ENCODE measurements around the gene INAFM2.

Gene INAFM2

GRCh38 chr15:40367686-40368611 lies 44.5 kb downstream of the INAFM2 start:
- CTCF ChIA-PET: interaction anchor here (0.7 to 1.1 kb wide), 4 partner anchors 25 to 152 kb away, joined by 3 read pairs; no protein-coding TSS in a partner anchor
- DNase-seq (ENCODE audit: extremely low spot score): peak; percentile 82
- no peak for TF ChIP-seq TARDBP (IDR thresholded peaks at IDR 0.05)
- TF ChIP-seq BHLHE40 (IDR thresholded peaks at IDR 0.05; ENCODE audit: borderline replicate concordance): no peak
- peak; percentile 95 for TF ChIP-seq L3MBTL2 (conservative IDR thresholded peaks at IDR 0.05)
- TF ChIP-seq PKNOX1 (IDR thresholded peaks at IDR 0.05): no peak
- POLR2A ChIA-PET: interaction anchor here (1.0 to 1.1 kb wide), 2 partner anchors 14 to 23 kb away, joined by 3 to 5 read pairs; partner anchors contain the start of gene KNSTRN

- ChIA-PET POLR2A (interaction anchor here (1.0 to 1.5 kb wide), 3 partner anchors 13 to 37 kb away, joined by 3 to 5 read pairs (median 4); partner anchors contain the start of genes IVD and KNSTRN), CTCF (interaction anchor here (0.6 to 1.2 kb wide), 7 partner anchors 14 to 151 kb away, joined by 3 to 4 read pairs (median 3); partner anchors contain the start of gene IVD)
- TF ChIP-seq ELF4 (IDR thresholded peaks at IDR 0.05): no peak
- TF ChIP-seq L3MBTL2 (conservative IDR thresholded peaks at IDR 0.05): no peak
- no peak for TF ChIP-seq CTBP1 (IDR thresholded peaks at IDR 0.05; ENCODE audit: borderline replicate concordance)
- TF ChIP-seq PKNOX1 (IDR thresholded peaks at IDR 0.05): no peak
- no peak for TF ChIP-seq FOXA1 (IDR thresholded peaks at IDR 0.05)
- no peak for TF ChIP-seq ARNT (IDR thresholded peaks at IDR 0.05)
- TF ChIP-seq SUZ12 (IDR thresholded peaks at IDR 0.05): no peak
- TF ChIP-seq HDGF (IDR thresholded peaks at IDR 0.05; ENCODE audit: borderline replicate concordance): no peak
- no peak for TF ChIP-seq BHLHE40 (IDR thresholded peaks at IDR 0.05; ENCODE audit: borderline replicate concordance)
- TF ChIP-seq FOXM1 (IDR thresholded peaks at IDR 0.05; ENCODE audit: borderline replicate concordance): no peak
- TF ChIP-seq NFRKB (IDR thresholded peaks at IDR 0.05): no peak
- TF ChIP-seq LEF1 (IDR thresholded peaks at IDR 0.05; ENCODE audit: borderline replicate concordance): no peak
- no peak for TF ChIP-seq ZNF384 (IDR thresholded peaks at IDR 0.05)
- no peak for TF ChIP-seq SP1 (IDR thresholded peaks at IDR 0.05)
- no peak for DNase-seq (ENCODE audit: extremely low spot score)
Observed at GRCh38 chr15:40368719-40369473, 45.4 kb downstream of the INAFM2 start.

- ChIA-PET POLR2A (interaction anchor here (1.5 kb wide), 1 partner anchor 36 kb away, joined by 4 read pairs; the partner anchor contains the start of gene IVD), CTCF (interaction anchor here (0.6 to 1.2 kb wide), 5 partner anchors 13 to 629 kb away, joined by 3 to 4 read pairs (median 3); partner anchors contain the start of gene IVD)
- no peak for DNase-seq (ENCODE audit: extremely low spot score)
- TF ChIP-seq NFRKB (IDR thresholded peaks at IDR 0.05): no peak
- TF ChIP-seq TARDBP (IDR thresholded peaks at IDR 0.05): no peak
- no peak for TF ChIP-seq PKNOX1 (IDR thresholded peaks at IDR 0.05)
- no peak for TF ChIP-seq HDGF (IDR thresholded peaks at IDR 0.05; ENCODE audit: borderline replicate concordance)
- no peak for TF ChIP-seq CTBP1 (IDR thresholded peaks at IDR 0.05; ENCODE audit: borderline replicate concordance)
- no peak for TF ChIP-seq BHLHE40 (IDR thresholded peaks at IDR 0.05; ENCODE audit: borderline replicate concordance)
- no peak for TF ChIP-seq FOXK2 (IDR thresholded peaks at IDR 0.05)
- TF ChIP-seq SP1 (IDR thresholded peaks at IDR 0.05): no peak
- no peak for TF ChIP-seq ARNT (IDR thresholded peaks at IDR 0.05)
Observed at GRCh38 chr15:40369474-40369869, 46.0 kb downstream of the INAFM2 start.

- ChIA-PET CTCF (interaction anchor here (0.6 to 1.2 kb wide), 2 partner anchors 33 to 629 kb away, joined by 3 to 4 read pairs; no protein-coding TSS in a partner anchor), POLR2A (interaction anchor here (1.5 kb wide), 1 partner anchor 36 kb away, joined by 4 read pairs; the partner anchor contains the start of gene IVD)
- TF ChIP-seq LEF1 (IDR thresholded peaks at IDR 0.05; ENCODE audit: borderline replicate concordance): no peak
- TF ChIP-seq SUZ12 (IDR thresholded peaks at IDR 0.05): no peak
- TF ChIP-seq CTBP1 (IDR thresholded peaks at IDR 0.05; ENCODE audit: borderline replicate concordance): no peak
- TF ChIP-seq FOXA1 (IDR thresholded peaks at IDR 0.05): no peak
- DNase-seq (ENCODE audit: extremely low spot score): no peak
Observed at GRCh38 chr15:40369971-40370370, 46.5 kb downstream of the INAFM2 start.

- CTCF ChIA-PET: no interaction called here
- no peak for DNase-seq (ENCODE audit: extremely low spot score)
- POLR2A ChIA-PET: interaction anchor here (1.4 kb wide), 1 partner anchor 10 kb away, joined by 9 read pairs; the partner anchor contains the start of gene KNSTRN
- TF ChIP-seq SUZ12 (IDR thresholded peaks at IDR 0.05): no peak
- TF ChIP-seq FOXK2 (IDR thresholded peaks at IDR 0.05): no peak
- TF ChIP-seq L3MBTL2 (conservative IDR thresholded peaks at IDR 0.05): no peak
- TF ChIP-seq FOXA1 (IDR thresholded peaks at IDR 0.05): no peak
- no peak for TF ChIP-seq ELF4 (IDR thresholded peaks at IDR 0.05)
- no peak for TF ChIP-seq FOXM1 (IDR thresholded peaks at IDR 0.05; ENCODE audit: borderline replicate concordance)
- no peak for TF ChIP-seq ZNF384 (IDR thresholded peaks at IDR 0.05)
- TF ChIP-seq ARNT (IDR thresholded peaks at IDR 0.05): no peak
- no peak for TF ChIP-seq LEF1 (IDR thresholded peaks at IDR 0.05; ENCODE audit: borderline replicate concordance)
Observed at GRCh38 chr15:40372981-40373380, 49.5 kb downstream of the INAFM2 start.

Data from HEK293T (cell line).